HG02571 (cell line): ENCODE results near the gene ABCC6.
"Not testable (repeated sequence)": the region's sequence is repeated elsewhere in the genome, so short reads cannot be mapped to it uniquely, and the experiment has no call there.

Experiments
- ATAC-seq: cut with Tn5 transposase; IDR thresholded peaks from one replicate; pipeline ENCODE4 v1.9.1; 2021; ENCODE audit warnings: mild to moderate bottlenecking, moderate library complexity; ENCODE audit not compliant: unreplicated experiment

ABCC6 gene

DNA sequence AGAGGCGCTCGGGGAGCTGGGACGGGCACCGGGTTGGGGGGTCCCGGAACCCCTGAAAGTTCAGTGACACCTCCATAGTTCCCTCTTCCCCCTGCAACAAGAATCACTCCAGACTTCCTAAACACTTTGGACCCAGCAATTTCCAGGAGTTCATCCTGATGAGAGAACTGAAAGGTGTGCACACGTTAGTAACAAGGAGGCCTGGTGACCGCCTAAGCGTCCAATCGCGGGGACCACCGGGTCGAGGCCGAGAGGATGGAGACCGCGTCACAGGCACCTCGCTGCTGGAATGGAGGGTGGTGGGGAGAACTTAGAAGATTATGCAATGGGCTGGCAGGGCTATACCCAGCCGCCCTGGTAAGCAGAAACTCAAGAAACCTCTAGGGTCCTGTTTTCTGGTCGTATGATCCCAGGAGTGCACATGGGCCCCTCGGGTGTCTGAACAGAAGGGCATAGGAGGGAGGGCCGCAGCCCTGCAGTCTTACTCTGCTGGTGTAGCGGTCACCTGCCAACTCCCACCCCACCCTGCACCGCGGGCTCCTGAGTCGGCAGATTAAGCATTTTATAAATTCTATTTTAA lies 458 bp upstream of the ABCC6 start:
- ATAC-seq: not testable (repeated sequence)

DNA sequence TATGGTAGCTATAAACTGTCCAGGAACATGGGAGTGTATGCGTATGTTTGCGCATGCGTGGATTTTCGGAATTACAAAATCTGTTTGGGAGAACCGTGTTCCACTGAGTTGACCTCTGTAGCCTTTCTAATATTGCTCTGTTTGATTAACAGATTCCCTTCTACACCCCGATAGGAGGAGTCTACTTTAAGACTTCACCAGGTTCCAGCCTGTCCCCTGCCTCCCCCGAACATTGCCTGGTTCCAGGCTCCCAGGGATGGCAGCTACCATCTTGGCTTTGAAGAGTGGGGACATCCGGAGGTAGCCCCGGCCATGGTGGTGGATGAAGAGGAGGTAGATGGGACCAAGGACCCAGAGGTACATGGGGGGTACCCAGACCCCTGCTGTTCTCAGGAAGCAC lies 1.9 kb downstream of the ABCC6 start:
- not testable (repeated sequence) for ATAC-seq

DNA sequence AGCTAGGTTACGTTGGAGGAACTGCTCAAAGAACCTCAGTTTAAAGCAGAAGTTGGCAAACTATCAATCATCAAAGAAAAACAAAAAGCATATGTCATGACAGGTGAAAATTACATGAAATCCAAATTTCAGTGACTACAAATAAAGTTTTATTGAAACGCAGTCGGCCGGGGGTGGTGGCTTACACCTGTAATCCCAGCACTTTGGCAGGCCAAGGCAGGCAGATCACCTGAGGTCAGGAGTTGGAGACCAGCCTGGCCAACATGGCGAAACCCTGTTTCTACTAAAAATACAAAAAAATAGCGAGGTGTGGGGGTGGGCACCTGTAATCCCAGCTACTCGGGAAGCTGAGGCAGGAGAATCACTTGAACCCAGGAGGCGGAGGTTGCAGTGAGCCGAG lies 2.8 kb downstream of the ABCC6 start:
- ATAC-seq: not testable (repeated sequence)

DNA sequence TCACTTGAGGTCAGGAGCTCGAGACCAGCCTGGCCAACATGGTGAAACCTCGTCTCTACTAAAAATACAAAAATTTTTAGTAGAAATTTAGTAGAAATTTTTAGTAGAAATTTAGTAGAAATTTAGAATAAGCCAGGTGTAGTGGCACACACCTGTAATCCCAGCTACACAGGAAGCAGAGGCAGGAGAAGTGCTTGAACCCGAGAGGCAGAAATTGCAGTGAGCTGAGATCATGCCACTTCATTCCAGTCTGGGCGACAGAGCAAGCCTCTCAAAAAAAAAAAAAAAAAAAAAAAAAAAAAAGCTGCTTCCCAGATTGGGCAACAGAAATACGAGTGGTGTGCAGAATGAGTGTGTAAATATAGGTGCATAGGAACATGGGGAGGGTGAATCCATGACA lies 4.5 kb downstream of the ABCC6 start:
- not testable (repeated sequence) for ATAC-seq

DNA sequence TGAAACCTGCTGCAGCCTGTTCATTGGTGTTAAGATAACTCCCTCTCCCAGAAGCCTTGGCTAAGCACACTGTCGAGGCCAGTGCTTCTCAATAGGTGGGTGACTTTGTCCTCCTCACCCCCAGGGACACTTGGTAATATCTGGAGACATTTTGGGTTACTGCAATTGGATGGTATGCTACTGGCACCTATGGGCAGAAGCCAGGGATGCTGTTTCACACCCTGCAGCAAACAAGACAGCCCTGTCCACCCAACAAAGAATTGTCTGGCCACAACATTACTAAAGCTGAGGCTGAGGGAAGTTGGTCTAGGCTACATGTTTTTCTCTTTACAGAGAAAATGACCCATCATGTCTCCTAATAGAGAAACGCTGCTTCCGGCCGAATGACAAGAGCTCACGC lies 4.9 kb downstream of the ABCC6 start:
- not testable (repeated sequence) for ATAC-seq

DNA sequence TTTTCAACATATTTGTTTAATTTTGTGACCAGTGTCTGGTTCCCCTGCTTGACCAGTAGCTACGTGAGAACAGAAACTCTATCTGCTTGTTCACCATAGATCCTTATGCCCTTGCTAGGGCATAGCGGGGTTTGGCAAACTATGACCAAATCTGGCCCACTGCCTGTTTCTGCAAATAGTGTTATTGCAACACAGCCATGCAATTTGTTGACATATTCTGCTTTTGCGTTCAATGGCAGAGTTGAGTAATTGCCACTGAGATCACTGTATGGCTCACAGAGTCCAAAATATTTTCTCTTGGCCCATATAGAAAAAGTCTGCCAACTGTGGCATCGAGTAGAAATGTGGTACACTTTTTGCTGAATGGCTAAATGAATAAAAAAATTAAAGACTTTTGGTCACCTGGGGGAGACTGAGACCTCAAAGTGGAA lies 9.4 kb downstream of the ABCC6 start:
- ATAC-seq: not testable (repeated sequence)

DNA sequence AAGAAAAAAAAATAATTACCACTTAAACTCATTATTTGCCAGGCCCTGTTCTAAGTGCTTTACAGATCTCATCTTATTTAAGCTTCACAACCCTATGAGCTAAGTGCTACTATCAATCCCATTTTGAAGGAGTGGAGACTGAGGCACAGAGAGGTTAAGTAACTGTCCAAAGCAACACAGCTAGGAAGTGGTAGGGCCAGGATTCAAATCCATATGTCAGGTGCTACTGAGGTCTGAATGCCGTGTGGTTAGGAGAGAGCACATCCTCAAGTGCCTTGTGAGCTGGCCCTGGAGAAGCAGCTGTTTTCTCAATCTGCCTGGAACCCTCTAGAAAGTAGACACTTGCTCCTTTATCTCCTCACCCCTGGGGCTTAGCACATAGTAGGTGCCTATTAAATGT lies 11.9 kb downstream of the ABCC6 start:
- not testable (repeated sequence) for ATAC-seq

DNA sequence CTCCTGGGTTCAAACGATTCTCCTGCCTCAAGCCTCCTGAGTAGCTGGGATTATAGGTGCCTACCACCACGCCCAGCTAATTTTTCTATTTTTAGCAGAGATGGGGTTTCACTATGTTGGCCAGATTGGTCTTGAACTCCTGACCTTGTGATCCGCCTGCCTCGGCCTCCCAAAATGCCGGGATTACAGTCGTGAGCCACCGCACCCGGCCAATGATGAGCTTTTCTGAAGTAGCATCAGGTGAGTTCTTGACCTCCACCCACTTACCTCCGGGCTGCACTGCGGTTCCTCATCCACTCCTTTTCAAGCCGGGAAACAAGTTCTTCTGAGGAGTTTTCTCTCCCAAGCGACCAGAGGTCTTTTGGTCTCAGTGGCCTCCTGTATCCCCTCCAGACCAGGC lies 14.8 kb downstream of the ABCC6 start:
- ATAC-seq: not testable (repeated sequence)

DNA sequence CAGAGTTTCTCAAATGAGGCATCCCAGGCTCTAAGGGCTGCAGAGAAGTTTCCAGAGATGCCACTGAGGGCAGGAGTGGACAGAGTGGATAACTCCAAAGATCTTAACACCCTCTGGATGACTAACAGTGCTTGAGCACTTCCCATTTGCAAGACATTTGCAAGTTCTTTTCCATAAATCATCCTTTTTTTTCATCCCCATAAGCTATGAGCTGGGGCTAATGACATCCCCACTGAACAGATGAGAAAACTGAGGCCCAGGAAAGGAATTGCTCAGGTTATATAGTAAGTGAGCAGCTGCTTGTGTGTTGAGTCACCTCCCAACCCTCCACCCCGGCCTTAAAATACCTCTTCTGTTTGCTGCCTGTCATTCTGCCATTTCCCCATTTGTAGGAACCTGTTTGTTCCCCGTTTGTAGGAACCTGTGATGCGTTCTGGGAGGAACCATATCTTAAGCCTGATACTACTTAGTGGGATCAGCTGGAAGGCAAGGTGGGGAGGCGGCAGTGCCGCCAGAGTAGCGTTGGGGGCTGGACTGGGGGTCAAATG lies 15.4 kb downstream of the ABCC6 start:
- not testable (repeated sequence) for ATAC-seq

DNA sequence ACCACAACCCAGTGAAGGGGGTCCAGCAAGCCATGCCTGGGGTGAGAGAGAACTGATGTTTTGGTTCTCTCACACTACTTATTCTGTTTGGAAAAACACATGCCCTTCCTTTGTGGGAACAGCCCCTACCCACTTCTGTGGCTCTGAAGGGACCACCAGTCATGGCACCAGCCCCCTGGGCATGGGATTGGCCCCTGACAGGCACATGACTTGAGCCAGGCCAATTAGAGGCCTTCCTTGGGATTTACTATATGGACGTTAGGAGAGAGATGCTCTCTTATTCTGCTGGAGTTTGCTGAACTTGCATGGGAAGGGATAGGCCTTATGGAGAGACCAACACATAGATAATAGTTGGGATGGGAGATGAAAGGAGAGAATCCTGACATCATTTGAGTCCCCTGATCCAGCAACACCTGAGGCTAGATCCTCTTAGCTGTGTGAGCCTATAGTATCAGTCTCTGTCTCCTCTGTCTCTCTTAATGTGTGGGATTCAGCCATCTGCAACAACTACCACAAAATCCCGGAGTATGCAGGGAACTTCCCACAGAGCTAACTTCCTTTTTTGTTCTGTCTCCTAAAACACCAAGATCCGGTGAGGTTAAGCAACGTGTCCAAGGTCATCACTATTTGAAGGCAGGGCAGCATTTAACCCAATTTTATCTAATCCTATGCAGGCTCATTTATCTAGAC lies 16.1 kb downstream of the ABCC6 start:
- ATAC-seq: not testable (repeated sequence)

DNA sequence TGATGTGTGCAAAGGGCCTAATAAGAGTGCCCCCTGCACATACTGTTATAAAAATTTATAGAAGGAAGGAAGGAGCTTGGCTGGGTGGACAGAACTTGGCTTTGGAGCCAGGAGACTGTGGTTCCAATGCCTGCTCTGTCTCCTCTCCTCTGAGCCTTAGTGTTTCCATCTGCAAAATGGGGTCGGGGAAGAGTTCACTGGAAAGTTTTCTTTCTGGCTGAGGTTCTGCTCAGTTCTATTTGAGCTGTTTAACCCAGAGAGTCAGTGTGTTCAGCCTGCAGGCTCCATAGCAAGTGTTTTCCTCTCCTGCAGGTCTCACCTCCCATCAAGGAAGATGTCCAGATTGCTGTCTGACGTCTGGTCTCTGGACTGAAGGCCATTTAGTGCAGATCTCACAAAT lies 17.4 kb downstream of the ABCC6 start:
- not testable (repeated sequence) for ATAC-seq

DNA sequence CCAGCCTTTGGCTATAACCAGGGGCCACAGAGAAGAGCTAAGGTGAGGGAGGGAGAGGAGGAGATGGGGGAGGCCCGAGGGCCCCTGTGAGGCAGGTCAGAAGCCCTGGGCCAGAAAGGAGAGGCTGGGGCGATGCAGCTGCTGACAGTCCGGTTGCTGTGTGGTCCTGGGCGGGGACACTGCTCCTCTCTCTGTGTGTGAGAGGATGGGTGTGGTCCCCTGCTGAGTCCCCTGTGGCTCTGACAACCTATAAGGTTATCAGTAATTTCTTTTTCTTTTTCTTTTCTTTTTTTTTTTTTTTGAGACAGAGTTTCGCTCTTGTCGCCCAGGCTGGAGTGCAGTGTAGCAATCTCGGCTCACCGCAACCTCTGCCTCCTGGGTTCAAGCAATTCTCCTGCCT lies 18.7 kb downstream of the ABCC6 start:
- ATAC-seq: not testable (repeated sequence)

DNA sequence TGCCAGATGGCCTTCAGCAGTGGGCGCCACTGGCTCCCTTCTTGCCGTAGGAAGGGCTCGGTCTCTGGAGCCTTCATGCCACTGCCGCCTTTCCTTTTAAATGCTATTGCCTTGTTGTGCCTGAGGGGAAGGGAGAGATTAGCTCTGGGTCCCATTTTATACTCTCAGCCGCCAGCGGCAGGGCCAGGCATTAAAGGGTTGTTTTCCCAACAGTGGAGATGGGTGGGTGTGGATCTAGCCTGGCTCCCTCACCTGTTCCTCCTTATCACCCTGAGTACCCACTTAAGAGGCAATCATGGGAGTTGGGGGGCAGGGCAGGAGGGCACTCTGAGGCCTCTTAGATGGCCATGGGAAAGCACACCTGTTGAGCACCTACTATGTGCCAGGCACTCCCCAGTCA lies 19.8 kb downstream of the ABCC6 start:
- not testable (repeated sequence) for ATAC-seq

DNA sequence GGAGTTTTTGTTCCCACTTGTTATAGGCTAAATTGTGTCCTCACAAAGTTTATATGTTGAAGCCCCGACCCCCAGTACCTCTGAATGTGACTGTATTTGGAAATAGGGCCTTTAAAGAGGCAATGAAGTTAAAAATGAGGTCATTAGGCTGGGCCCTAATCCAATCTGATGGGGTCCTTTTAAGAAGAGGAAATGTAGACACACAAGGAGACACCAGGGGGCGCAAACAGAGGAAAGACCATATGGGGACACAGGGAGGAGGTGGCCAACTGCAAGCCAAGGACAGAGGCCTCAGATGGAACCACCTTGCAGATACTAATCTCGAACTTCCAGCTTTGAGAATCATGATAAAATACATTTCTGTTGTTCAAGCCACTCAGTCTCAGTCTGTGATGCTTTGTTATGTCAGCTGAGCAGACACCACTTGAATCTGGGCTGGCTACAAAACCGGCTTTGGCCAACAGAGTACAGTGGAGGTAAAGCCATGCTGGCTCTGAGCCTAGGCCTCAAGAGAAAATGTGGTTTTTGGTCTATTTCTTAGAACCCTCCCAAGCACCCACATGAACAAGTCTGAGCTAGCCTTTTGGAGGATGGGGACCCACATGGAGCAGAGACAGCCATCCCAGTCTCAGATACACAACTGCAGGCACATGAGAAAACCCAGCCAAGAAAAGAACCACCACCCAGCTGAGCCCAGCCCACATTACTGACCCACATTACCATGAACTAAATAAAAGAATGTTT lies 20.7 kb downstream of the ABCC6 start:
- ATAC-seq: not testable (repeated sequence)

DNA sequence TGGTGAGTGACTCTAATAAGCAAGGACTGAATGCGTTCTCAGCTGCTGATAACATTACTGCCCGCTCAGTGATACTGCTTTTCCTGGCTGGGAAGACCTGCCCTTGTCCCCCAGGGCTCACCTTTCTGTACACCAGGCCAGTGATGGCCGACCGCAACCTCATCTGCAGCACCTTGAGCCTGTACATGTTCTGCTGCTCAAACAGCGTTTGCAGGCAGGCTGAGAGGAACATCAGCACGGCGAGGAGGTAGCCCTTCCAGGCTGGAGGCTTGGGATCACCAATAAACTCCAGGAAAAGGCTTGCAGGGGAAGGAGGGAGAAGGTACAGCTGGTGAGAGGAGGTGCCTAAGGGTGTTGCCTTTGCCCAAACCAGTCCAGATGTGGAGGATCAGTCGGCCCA lies 21.4 kb downstream of the ABCC6 start:
- not testable (repeated sequence) for ATAC-seq

DNA sequence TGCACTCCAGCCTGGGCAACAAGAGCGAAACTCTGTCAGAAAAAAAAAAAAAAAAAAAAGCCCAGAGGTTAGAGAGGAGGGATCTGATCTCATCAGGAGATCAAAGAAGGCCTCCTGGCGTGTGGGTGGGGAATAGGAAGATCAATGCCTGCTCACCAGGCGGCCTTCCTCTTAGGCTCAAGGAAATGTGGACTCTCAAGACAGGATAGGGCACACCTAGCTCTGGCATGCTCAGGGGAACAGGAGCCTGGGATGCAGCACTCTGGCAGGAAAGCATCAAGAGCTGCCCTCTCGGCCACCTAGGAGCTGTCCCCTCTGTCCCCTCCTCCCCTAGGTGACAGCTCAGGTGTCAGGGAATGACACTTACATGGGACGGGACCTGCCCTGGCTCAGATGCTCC lies 22.9 kb downstream of the ABCC6 start:
- ATAC-seq: not testable (repeated sequence)

DNA sequence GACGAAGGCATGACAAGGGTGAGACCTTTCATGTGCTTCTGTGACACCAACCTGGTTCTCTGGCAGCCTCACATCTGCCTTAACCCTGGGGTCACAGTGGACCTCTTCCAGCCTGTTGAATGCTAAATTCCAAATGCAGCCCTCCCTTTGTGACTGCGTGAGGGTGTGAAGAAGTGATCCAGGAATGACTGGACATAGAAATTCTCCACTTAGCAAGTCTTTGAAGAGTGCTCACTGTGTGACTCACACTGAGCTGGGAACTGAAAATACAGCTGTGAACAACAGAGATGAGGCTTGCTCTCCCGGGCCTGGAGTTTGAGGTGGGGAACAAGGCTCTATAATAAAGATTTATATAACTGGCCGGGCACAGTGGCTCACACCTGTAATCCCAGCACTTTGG lies 23.9 kb downstream of the ABCC6 start:
- not testable (repeated sequence) for ATAC-seq

DNA sequence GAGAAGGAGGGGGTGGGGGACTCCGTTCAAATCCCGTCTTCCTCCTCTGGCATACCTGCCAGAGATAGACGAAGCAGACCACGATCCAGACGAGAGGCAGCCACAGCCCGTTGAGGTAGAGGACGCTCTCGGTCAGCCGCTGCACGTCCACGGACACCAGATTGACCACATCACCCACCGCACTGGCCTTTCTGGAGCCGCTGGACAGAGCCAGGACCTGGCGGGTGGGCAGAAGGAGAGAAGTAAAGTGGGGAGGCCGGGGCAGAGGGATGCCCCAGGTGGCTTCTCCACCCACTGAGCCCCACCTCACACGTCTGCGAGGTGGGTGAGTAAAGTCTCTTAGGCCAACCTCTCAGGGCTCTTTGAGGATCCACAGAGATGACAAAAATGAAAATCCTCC lies 25.3 kb downstream of the ABCC6 start:
- no peak for ATAC-seq

DNA sequence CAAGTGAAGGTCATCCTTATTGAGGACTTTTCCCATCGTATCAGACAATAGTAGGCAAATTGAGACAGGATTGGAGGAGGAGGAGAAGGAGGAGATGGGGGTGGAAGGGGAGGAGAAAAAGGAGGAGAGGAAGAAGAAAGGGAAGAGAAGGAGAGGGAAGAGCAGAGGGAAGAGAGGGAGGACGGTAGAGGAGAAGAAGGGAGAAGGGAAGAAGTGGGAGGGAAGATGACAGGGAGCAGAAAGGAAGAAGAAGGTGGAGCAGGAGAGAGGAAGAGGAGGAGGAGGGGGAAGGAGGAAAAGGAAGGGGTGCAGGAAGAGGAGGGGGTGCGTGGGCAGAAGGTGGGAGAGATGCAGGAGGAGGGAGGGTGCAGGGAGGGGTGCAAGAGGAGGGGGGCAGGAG lies 26.0 kb downstream of the ABCC6 start:
- no peak for ATAC-seq

DNA sequence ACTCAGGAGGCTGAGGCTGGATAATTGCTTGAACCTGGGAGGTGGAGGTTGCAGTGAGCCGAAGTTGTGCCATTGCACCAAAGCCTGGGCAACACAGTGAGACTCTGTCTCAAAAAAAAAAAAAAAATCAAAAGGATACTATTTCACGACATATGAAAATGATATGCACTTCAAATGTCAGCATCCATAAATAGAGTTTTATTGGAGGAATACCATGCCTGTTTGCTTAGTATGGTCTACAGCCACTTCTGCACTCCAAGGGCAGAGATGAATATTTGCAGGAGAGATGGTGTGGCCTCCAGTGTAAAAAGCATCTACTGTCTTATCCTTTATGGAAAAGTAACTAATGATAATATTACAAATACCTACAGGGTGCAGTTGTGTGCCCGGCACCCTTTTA lies 27.2 kb downstream of the ABCC6 start:
- ATAC-seq: no peak

DNA sequence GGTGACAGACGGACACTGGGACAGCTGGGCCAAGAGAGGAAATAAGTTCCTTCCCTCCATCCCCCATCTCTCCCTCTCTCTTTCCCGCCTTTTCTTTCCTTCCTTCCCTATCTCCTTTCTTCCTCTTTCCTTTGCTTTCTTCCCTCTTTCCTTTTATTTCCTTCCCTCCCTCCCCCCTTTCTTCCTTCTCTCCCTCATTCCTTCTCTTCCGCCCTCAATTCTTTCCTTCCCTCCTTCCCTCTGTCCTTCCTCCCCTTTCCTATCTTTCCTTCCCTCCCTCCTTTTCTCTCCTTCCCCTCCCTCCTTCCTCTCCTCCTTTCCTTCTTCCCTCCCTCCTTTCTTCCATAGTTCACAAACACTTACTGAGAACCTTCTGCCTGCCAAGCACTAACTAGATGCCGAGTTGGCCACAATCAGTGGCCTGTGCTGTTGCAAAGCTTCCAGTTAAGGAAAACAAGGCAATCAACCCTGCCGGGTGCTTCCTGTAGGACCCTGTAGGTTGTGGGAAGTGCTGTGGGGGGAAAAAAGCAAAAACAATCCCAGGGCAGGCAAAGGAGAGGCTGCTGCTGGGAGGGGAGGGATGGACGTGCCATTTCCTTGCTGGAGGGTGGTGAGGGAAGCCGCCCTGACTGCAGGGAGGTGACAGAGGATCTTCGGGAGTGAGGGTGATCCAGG lies 31.7 kb downstream of the ABCC6 start:
- no peak for ATAC-seq
